Natural killer cell (primary cell): Measurements from ENCODE around the gene DMPK. TPM values are rescaled to one million over a fixed set of nuclear protein-coding genes. Genes with fewer than 3 reads are reported as not detected.
A peak's percentile ranks its signal among the peaks of the same experiment; 100 is the strongest.

Source experiments
- ATAC-seq, 3 donors: fragments of 150-1000 bp in 2 of 3; fragments of 200-7000 bp in 1 of 3; cut with Tn5 transposase; 1 replicate in 1 of 3; 2 replicates in 2 of 3; pipeline ENCODE4 v1.10.0; 2021; ENCODE audit warnings: mild to moderate bottlenecking in 2 of 3, moderate library complexity in 2 of 3
- DNase-seq, 2 donors: peaks; one replicate each; pipeline versions ENCODE4 v3.0.0 to v3.0.0-alpha.2; 2013 to 2021; ENCODE audit warnings: mixed read lengths in 1 of 2
- H3K27ac ChIP-seq: one replicate; pipeline ENCODE4 v1.5.1; 2013; ENCODE audit warnings: mild to moderate bottlenecking, low read length
- H3K27me3 ChIP-seq: one replicate; pipeline ENCODE4 v1.6.1; 2013; ENCODE audit warnings: low read length; ENCODE audit not compliant: control insufficient read depth, insufficient read depth
- H3K36me3 ChIP-seq: one replicate; pipeline ENCODE4 v1.6.1; 2013; ENCODE audit warnings: low read length; ENCODE audit not compliant: control insufficient read depth, insufficient read depth
- H3K4me1 ChIP-seq: one replicate; pipeline ENCODE4 v1.6.1; 2013; ENCODE audit warnings: low read length; ENCODE audit not compliant: control insufficient read depth, insufficient read depth
- H3K4me3 ChIP-seq: one replicate; pipeline ENCODE4 v1.5.1; 2013; ENCODE audit warnings: low read length
- H3K9me3 ChIP-seq: one replicate; pipeline ENCODE4 v1.6.1; 2013; ENCODE audit warnings: low read length; ENCODE audit not compliant: control insufficient read depth, insufficient read depth
- H3K27ac Mint-ChIP-seq, 2 donors: one replicate each; pipeline ENCODE4 v1.8.0; 2022; ENCODE audit warnings: mild to moderate bottlenecking in 2 of 2, mixed read lengths in 2 of 2, moderate library complexity in 1 of 2
- H3K27me3 Mint-ChIP-seq, 2 donors: one replicate each; pipeline ENCODE4 v1.8.0; 2022; ENCODE audit warnings: low read depth in 2 of 2, mixed read lengths in 2 of 2
- H3K36me3 Mint-ChIP-seq: one replicate; pipeline ENCODE4 v1.8.0; 2022; ENCODE audit warnings: mixed read lengths
- H3K4me1 Mint-ChIP-seq, 2 donors: one replicate each; pipeline ENCODE4 v1.8.0; 2022; ENCODE audit warnings: mixed read lengths in 2 of 2
- H3K4me3 Mint-ChIP-seq: one replicate; pipeline ENCODE4 v1.8.0; 2022; ENCODE audit warnings: mild to moderate bottlenecking, moderate library complexity, mixed read lengths
- H3K9me3 Mint-ChIP-seq, 2 donors: one replicate each; pipeline ENCODE4 v1.8.0; 2022; ENCODE audit warnings: mixed read lengths in 2 of 2
- WGBS: methylation state at CpG from one replicate; pipeline ENCODE4 v1.1.7; 2013; ENCODE audit warnings: missing lambda C conversion rate; ENCODE audit not compliant: insufficient coverage; 5-methylcytosine and 5-hydroxymethylcytosine counted together
- intact Hi-C: fragments of 100-400 bp; cut with micrococcal nuclease; formaldehyde crosslinking; loops from one replicate; pipeline ENCODE4 v1.14.2; 2022
- total RNA-seq, 4 donors: library from RNA; stranded (reverse); fragments of 120-200 nt in 1 of 4; gene quantifications; one replicate each; pipeline versions ENCODE4 v1.2.3 to v1.2.4, GENCODE V29; 2013 to 2022
- TF ChIP-seq, protein P1 (sequence below): fragments of 200-600 bp; IDR thresholded peaks from one replicate; pipeline ENCODE4 v1.8.0; 2022; ENCODE audit warnings: antibody characterized with exemption

Gene DMPK
- total RNA-seq, 3 donors from 2014 or later (not counting 1 experiment from before 2014, with no cell fraction given), result 48.1 to 67.5 (median 49.8) TPM

DNA sequence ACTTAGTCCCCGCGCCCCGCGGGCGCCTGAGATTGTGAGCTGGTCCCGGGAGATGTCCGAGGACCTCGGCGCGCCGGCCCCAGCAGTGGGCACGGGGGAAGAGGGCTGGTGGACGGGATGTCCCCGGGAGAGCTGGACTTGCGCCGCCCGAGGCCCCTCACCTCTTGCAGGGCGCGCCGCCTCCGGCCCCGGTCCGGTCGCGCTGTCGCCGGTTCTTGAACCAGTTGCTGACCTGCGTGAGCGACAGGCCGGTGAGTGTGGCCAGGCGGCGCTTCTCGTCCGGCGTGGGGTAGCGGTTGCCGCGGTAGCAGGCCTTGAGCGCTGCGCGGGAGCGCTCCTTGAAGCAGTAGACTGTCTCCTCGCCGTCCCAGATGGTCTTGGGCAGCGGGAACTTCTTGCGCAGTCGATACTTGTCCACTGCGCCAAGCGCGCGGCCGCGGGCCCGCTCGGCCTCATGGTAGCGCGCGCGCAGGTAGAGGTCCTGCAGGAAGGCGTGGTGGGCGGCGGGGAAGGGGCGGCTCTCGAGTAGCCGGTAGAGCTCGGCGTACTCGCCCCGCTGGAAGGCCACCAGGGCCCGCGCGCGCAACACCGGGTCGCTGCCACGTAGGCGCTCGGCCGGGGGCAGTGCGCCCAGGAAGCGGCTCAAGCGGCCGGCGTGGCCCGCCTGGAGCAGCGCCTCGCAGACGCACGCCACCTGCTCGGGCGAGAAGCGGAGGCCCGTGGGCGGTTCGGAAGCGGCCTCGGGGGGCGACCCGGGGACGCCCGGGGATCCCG is 14.2 kb downstream of the DMPK start:
- Histone ChIP-seq H3K27ac (no peak overlapping the region), H3K4me3 (peak overlapping the region; percentile 30), H3K36me3 (no peaks in the 10 kb centered on the region), H3K27me3 (peaks cover 11% of the 10 kb centered on the region), H3K9me3 (no peaks in the 10 kb centered on the region), H3K4me1 (peaks cover 31% of the 10 kb centered on the region)
- Mint-ChIP-seq H3K36me3 (no peaks in the 10 kb centered on the region), H3K4me3 (peak overlapping the region; percentile 81), H3K9me3 (no peaks in the 10 kb centered on the region), H3K4me1 (peaks cover 5 to 28% of the 10 kb centered on the region in 2 donors), H3K27ac (peak overlapping the region in 1 of 2 donors; percentile 91), H3K27me3 (peaks cover 0 to 7% of the 10 kb centered on the region in 2 donors)
- 3% methylated on average over 102 of the region's 102 CpGs for WGBS
- DNase-seq (peak in 1 of 2 donors; percentile 40), ATAC-seq (no peak)
- intact Hi-C loops, result no loop called here
- TF ChIP-seq, protein P1, sequence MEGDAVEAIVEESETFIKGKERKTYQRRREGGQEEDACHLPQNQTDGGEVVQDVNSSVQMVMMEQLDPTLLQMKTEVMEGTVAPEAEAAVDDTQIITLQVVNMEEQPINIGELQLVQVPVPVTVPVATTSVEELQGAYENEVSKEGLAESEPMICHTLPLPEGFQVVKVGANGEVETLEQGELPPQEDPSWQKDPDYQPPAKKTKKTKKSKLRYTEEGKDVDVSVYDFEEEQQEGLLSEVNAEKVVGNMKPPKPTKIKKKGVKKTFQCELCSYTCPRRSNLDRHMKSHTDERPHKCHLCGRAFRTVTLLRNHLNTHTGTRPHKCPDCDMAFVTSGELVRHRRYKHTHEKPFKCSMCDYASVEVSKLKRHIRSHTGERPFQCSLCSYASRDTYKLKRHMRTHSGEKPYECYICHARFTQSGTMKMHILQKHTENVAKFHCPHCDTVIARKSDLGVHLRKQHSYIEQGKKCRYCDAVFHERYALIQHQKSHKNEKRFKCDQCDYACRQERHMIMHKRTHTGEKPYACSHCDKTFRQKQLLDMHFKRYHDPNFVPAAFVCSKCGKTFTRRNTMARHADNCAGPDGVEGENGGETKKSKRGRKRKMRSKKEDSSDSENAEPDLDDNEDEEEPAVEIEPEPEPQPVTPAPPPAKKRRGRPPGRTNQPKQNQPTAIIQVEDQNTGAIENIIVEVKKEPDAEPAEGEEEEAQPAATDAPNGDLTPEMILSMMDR, result no peak

DNA sequence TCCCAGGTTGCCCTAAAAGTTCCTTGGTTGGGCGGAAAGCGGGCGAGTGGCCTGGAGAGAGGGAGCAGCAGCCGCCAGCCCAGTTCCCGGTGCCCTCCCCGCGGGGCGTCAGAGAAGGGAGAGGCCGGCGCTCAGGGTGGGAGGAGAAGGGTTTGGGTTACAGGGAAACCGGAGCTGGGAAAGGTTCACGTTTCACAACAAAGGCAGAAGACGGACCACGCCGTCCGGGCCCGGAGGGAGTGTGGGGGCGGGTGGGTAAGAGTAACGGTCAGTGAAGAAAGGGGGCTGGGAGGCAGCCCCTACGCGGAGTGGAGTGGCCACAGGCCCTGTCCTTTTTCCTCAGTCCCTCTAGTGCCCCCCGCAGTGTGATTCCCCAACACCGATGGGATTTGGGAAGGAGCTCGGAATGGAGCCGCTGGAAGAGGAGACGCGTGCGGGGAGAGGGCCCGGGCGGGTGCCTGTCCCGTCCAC is 14.8 kb downstream of the DMPK start:
- Histone ChIP-seq H3K27me3 (peaks cover 11% of the 10 kb centered on the region), H3K27ac (no peak overlapping the region), H3K36me3 (no peaks in the 10 kb centered on the region), H3K4me1 (peaks cover 31% of the 10 kb centered on the region), H3K9me3 (no peaks in the 10 kb centered on the region), H3K4me3 (no peak overlapping the region)
- Mint-ChIP-seq H3K4me3 (peak overlapping the region; percentile 67), H3K36me3 (no peaks in the 10 kb centered on the region), H3K27ac (no peak overlapping the region), H3K4me1 (peaks cover 5 to 27% of the 10 kb centered on the region in 2 donors), H3K27me3 (peaks cover 0 to 7% of the 10 kb centered on the region in 2 donors), H3K9me3 (no peaks in the 10 kb centered on the region)
- 61% methylated on average over 31 of the region's 31 CpGs for WGBS
- no peak for DNase-seq
- TF ChIP-seq, protein P1, result no peak
- ATAC-seq, result no peak
- intact Hi-C loops, result no loop called here

DNA sequence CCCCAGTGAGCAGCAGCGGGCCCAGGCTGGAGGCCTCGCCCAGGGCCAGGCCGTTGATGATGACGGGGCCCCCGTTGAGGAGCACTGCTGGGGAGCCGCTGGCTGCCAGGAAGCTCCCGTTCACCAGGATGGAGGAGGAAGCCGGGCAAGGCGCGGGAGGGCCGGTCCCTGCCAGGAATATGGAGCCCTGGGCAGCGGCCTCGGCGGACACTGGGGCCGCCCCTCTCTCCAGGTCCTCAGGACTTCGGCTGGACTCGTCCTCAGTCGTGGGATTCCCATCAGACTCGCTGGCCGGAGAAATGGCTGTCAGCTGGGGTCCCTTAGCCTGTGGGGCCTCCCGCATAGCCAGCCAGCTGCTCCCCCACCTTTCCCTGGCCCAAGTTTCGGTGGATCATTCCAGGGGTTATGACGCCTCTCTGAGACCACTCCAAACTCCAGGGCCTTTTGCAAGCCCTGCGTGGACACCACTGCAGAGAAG is 15.4 kb downstream of the DMPK start:
- intact Hi-C loops, result no loop called here
- Mint-ChIP-seq H3K27me3 (peaks cover 0 to 7% of the 10 kb centered on the region in 2 donors), H3K4me1 (peaks cover 5 to 25% of the 10 kb centered on the region in 2 donors), H3K27ac (no peak overlapping the region), H3K36me3 (no peaks in the 10 kb centered on the region), H3K9me3 (no peaks in the 10 kb centered on the region), H3K4me3 (peak overlapping the region; percentile 67)
- ATAC-seq, result no peak
- Histone ChIP-seq H3K4me1 (peaks cover 31% of the 10 kb centered on the region), H3K4me3 (no peak overlapping the region), H3K27ac (no peak overlapping the region), H3K9me3 (no peaks in the 10 kb centered on the region), H3K27me3 (peaks cover 11% of the 10 kb centered on the region), H3K36me3 (no peaks in the 10 kb centered on the region)
- DNase-seq, result no peak
- WGBS, result 92% methylated on average over 24 of the region's 24 CpGs
- TF ChIP-seq, protein P1, result no peak
